ENCODE results near the gene TAP1.

DNA sequence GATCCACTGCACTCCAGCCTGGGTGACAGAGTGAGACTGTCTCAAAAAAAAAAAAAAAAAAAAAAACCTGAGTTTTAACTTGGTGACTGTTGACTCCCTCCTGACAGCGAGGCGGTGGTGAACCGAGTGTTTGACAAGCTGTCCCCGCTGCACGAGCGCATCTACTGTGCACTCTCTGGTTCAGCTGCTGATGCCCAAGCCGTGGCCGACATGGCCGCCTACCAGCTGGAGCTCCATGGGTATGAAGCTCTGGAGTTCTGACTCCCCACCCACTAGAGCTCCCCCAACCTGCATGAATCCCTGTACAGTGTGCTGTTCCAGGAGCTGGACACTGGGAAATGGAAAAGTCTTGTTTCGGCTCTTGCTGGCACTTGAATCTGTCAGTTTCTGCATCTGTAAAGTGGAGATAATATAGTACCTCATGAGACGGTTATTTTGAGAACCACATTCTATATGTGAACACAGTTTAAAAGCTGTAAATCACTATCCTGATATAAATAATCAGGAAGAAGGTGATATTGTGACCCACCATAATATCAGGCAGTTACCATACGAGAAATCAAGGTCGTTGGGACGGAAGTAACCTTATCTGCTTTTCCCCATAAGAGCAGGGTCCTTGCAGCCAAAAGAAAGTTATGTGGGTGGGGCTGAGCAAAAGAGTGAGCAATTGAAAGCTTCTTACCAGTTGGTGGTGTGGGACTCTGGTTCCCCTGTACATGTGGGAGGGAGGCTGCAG is 3.8 kb upstream of the TAP1 start:
- TF ChIP-seq, protein P1, sequence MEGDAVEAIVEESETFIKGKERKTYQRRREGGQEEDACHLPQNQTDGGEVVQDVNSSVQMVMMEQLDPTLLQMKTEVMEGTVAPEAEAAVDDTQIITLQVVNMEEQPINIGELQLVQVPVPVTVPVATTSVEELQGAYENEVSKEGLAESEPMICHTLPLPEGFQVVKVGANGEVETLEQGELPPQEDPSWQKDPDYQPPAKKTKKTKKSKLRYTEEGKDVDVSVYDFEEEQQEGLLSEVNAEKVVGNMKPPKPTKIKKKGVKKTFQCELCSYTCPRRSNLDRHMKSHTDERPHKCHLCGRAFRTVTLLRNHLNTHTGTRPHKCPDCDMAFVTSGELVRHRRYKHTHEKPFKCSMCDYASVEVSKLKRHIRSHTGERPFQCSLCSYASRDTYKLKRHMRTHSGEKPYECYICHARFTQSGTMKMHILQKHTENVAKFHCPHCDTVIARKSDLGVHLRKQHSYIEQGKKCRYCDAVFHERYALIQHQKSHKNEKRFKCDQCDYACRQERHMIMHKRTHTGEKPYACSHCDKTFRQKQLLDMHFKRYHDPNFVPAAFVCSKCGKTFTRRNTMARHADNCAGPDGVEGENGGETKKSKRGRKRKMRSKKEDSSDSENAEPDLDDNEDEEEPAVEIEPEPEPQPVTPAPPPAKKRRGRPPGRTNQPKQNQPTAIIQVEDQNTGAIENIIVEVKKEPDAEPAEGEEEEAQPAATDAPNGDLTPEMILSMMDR (IDR thresholded peaks at IDR 0.05), result no peak
- TF ChIP-seq POLR2A (IDR thresholded peaks at IDR 0.05), result no peak
- TF ChIP-seq POLR2AphosphoS5 (IDR thresholded peaks at IDR 0.05), result no peak
